HG02798 (cell line): ENCODE results near the gene KRT80.

Experiments
- ATAC-seq: cut with Tn5 transposase; IDR thresholded peaks from one replicate; pipeline ENCODE4 v1.9.1; 2021; ENCODE audit warnings: mild to moderate bottlenecking; ENCODE audit not compliant: unreplicated experiment, poor library complexity

The KRT80 gene

GRCh38 chr12:52144512-52145227 is 47.1 kb downstream of the KRT80 start:
- no peak for ATAC-seq

GRCh38 chr12:52142431-52142830 is 49.4 kb downstream of the KRT80 start:
- ATAC-seq: no peak

- ATAC-seq: no peak
Observed at GRCh38 chr12:52141875-52142274, 49.9 kb downstream of the KRT80 start.

- ATAC-seq: no peak
Observed at GRCh38 chr12:52141306-52141705, 50.5 kb downstream of the KRT80 start.

GRCh38 chr12:52139579-52140062 is 52.2 kb downstream of the KRT80 start:
- ATAC-seq: no peak

- ATAC-seq: no peak
Observed at GRCh38 chr12:52139147-52139546, 52.7 kb downstream of the KRT80 start.

GRCh38 chr12:52137746-52138145 is 54.1 kb downstream of the KRT80 start:
- no peak for ATAC-seq

GRCh38 chr12:52132754-52133161 is 59.1 kb downstream of the KRT80 start:
- ATAC-seq: no peak

GRCh38 chr12:52130711-52131110 is 61.1 kb downstream of the KRT80 start:
- ATAC-seq: no peak

- no peak for ATAC-seq
Observed at GRCh38 chr12:52127683-52128450, 63.9 kb downstream of the KRT80 start.

GRCh38 chr12:52126605-52127578 is 64.9 kb downstream of the KRT80 start:
- ATAC-seq: no peak

GRCh38 chr12:52126050-52126604 is 65.7 kb downstream of the KRT80 start:
- ATAC-seq: no peak

- no peak for ATAC-seq
Observed at GRCh38 chr12:52125476-52125900, 66.3 kb downstream of the KRT80 start.

GRCh38 chr12:52123487-52124186 is 68.2 kb downstream of the KRT80 start:
- ATAC-seq: no peak

- ATAC-seq: no peak
Observed at GRCh38 chr12:52122904-52123303, 68.9 kb downstream of the KRT80 start.

GRCh38 chr12:52122540-52122871 is 69.3 kb downstream of the KRT80 start:
- no peak for ATAC-seq

- no peak for ATAC-seq
Observed at GRCh38 chr12:52121824-52122539, 69.8 kb downstream of the KRT80 start.

- no peak for ATAC-seq
Observed at GRCh38 chr12:52120951-52121823, 70.6 kb downstream of the KRT80 start.
